ENCODE measurements around the gene ADARB1.
"Not testable (repeated sequence)": the region's sequence is repeated elsewhere in the genome, so short reads cannot be mapped to it uniquely, and the experiment has no call there.

GRCh38 chr21:45139003-45139360 is 64.6 kb downstream of the ADARB1 start:
- TF ChIP-seq ETV6 (CRISPR knock-in tag; IDR thresholded peaks at IDR 0.05); ZNF425 (CRISPR knock-in tag; conservative IDR thresholded peaks at IDR 0.05); ZBTB21 (CRISPR knock-in tag; IDR thresholded peaks at IDR 0.05; ENCODE audit: borderline replicate concordance); SP1 (CRISPR knock-in tag; conservative IDR thresholded peaks at IDR 0.05); PREB (CRISPR knock-in tag; IDR thresholded peaks at IDR 0.05; ENCODE audit: borderline replicate concordance); ATF1 (CRISPR knock-in tag; IDR thresholded peaks at IDR 0.05): not testable (repeated sequence)

Measured in WTC11 (cell line).